Measurements from ENCODE around the gene PPIL3.

The PPIL3 gene

DNA sequence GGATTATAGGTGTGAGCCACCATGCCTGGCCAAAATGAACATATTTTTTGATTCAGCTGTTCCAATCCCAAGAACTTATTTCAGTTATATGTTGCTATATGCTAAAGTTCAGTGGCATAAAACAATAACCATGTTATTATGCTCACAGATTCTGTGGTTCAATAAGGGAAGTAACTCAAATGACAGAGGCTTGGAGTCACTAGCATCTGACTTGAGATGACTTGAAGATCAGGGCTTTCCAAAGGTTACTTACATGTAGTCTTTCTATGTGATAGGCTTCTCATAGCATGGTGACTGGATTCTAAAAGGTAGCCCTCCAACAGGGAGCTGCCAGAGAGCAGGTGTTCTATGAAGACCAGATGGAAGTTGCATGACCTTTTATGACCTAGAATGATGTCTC, 41.6 kb downstream of the PPIL3 start:
- H3K9me2 ChIP-seq (replicated peaks; ENCODE audit: insufficient read depth, low read length), result no peaks in the 10 kb centered on the region
- no peak overlapping the region for H3K4me3 ChIP-seq (ENCODE audit: insufficient read depth, low read length, poor library complexity, severe bottlenecking)

DNA sequence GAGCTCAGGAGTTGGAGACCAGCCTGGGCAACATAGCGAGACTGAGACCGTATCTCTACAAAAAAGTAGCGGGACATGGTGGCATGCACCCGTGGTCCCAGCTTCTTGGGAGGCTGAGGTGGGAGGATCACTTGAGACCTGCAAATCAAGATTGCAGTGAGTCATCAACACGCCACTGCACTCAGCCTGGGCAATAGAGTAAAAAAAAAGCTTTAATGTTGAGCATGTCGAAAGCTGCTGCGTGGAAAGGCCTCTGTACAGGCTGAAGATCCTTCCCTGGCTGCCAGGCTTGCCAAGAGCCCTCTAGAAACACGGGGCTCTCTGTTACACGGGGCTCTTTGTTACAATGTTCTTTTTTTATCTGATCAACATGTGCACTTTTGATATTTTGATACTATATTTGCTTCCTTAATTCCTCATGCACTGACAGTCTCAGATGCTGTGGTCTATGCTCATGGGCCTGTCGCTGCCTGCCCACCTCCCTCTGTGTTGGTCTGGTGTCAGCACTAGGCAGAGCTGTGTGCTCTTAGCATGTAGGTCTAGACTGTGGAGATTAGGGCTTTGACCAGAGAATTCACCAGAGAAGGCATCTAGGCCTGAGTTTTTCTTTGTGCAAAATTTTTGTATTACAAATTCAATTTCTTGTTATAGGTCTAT, 43.1 kb downstream of the PPIL3 start:
- no peak for TF ChIP-seq EZH2phosphoT487 (conservative IDR thresholded peaks at IDR 0.05; ENCODE audit: low read length)
- TF ChIP-seq CTCF (IDR thresholded peaks at IDR 0.05; ENCODE audit: insufficient read depth, low read length, poor library complexity, severe bottlenecking), result no peak
- Histone ChIP-seq H3K9me2 (replicated peaks; ENCODE audit: insufficient read depth, low read length) (no peaks in the 10 kb centered on the region), H3K27ac (ENCODE audit: low read depth, low read length) (no peak overlapping the region), H3F3A (ENCODE audit: insufficient read depth) (peaks cover 23% of the 10 kb centered on the region), H4K20me1 (ENCODE audit: low read depth, low read length) (no peaks in the 10 kb centered on the region), H2AFZ (ENCODE audit: low read depth, low read length, severe bottlenecking) (no peak overlapping the region), H3K36me3 (ENCODE audit: low read length) (no peaks in the 10 kb centered on the region), H3K9me3 (ENCODE audit: insufficient read depth, low read length) (no peaks in the 10 kb centered on the region), H3K4me3 (ENCODE audit: insufficient read depth, low read length, poor library complexity, severe bottlenecking) (no peak overlapping the region), H3K27me3 (ENCODE audit: low read length) (no peaks in the 10 kb centered on the region), H3K9ac (ENCODE audit: low read length) (no peak overlapping the region), H3K4me2 (ENCODE audit: low read depth, low read length, poor library complexity, severe bottlenecking) (no peak overlapping the region), H3K79me2 (ENCODE audit: insufficient read depth, low read length) (no peaks in the 10 kb centered on the region)

More for the DNA sequence above, 41.6 kb downstream of the PPIL3 start:
- H3K27me3 ChIP-seq (ENCODE audit: low read length), result no peaks in the 10 kb centered on the region
- H2AFZ ChIP-seq (ENCODE audit: low read depth, low read length, severe bottlenecking), result no peak overlapping the region
- H4K20me1 ChIP-seq (ENCODE audit: low read depth, low read length), result no peaks in the 10 kb centered on the region
- H3K79me2 ChIP-seq (ENCODE audit: insufficient read depth, low read length), result no peaks in the 10 kb centered on the region
- no peak overlapping the region for H3K27ac ChIP-seq (ENCODE audit: low read depth, low read length)
- no peaks in the 10 kb centered on the region for H3K9me3 ChIP-seq (ENCODE audit: insufficient read depth, low read length)
- H3K36me3 ChIP-seq (ENCODE audit: low read length), result peaks cover 3% of the 10 kb centered on the region; the same call in 1 of the 2 replicates
- no peak overlapping the region for H3K9ac ChIP-seq (ENCODE audit: low read length)
- no peak overlapping the region for H3K4me2 ChIP-seq (ENCODE audit: low read depth, low read length, poor library complexity, severe bottlenecking)
- peaks cover 36% of the 10 kb centered on the region for H3F3A ChIP-seq (ENCODE audit: insufficient read depth)
- TF ChIP-seq CTCF (IDR thresholded peaks at IDR 0.05; ENCODE audit: insufficient read depth, low read length, poor library complexity, severe bottlenecking) (no peak), EZH2phosphoT487 (conservative IDR thresholded peaks at IDR 0.05; ENCODE audit: low read length) (no peak)

GRCh38 chr2:200845194-200845593, 43.7 kb downstream of the PPIL3 start:
- H3F3A ChIP-seq (ENCODE audit: insufficient read depth), result peaks cover 17% of the 10 kb centered on the region; the same call in 1 of the 2 replicates
- no peaks in the 10 kb centered on the region for H3K27me3 ChIP-seq (ENCODE audit: low read length)
- H3K4me2 ChIP-seq (ENCODE audit: low read depth, low read length, poor library complexity, severe bottlenecking), result no peak overlapping the region
- H3K9me3 ChIP-seq (ENCODE audit: insufficient read depth, low read length), result no peaks in the 10 kb centered on the region
- no peak overlapping the region for H3K9ac ChIP-seq (ENCODE audit: low read length)
- H3K79me2 ChIP-seq (ENCODE audit: insufficient read depth, low read length), result no peaks in the 10 kb centered on the region
- H2AFZ ChIP-seq (ENCODE audit: low read depth, low read length, severe bottlenecking), result no peak overlapping the region
- no peaks in the 10 kb centered on the region for H4K20me1 ChIP-seq (ENCODE audit: low read depth, low read length)
- H3K27ac ChIP-seq (ENCODE audit: low read depth, low read length), result no peak overlapping the region
- H3K36me3 ChIP-seq (ENCODE audit: low read length), result no peaks in the 10 kb centered on the region
- no peaks in the 10 kb centered on the region for H3K9me2 ChIP-seq (replicated peaks; ENCODE audit: insufficient read depth, low read length)
- TF ChIP-seq EZH2phosphoT487 (conservative IDR thresholded peaks at IDR 0.05; ENCODE audit: low read length) (no peak), CTCF (IDR thresholded peaks at IDR 0.05; ENCODE audit: insufficient read depth, low read length, poor library complexity, severe bottlenecking) (no peak)
- no peak overlapping the region for H3K4me3 ChIP-seq (ENCODE audit: insufficient read depth, low read length, poor library complexity, severe bottlenecking)
